ENCODE measurements around the gene RMND5B. TPM values are rescaled to one million over a fixed set of nuclear protein-coding genes. Genes with fewer than 3 reads are reported as not detected.
"Not testable (repeated sequence)": the region's sequence is repeated elsewhere in the genome, so short reads cannot be mapped to it uniquely, and the experiment has no call there.

Gene RMND5B
- total RNA-seq, 1 experiment from 2014 or later = 42.9 TPM

DNA sequence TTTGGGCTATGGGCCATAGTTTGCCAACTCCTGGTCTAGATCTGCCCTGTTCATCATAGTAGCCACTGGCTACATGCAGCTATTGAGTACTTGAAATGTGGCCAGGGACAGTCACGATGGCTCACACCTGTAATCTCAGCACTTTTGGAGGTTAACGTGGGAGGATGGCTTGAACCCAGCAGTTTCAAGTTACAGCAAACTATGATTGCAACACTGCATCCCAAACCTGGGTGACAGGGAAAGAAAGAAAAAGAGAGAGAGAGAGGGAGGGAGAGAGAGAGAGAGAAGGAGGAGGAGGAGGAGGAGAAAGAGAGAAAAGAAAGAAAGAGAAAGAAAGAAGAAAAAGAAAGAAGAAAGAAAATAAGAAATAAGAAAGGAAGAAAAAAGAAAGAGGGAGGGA lies 61.4 kb downstream of the RMND5B start:
- no peaks in the 10 kb centered on the region for H3K27me3 ChIP-seq (ENCODE audit: low read length)
- no peak overlapping the region for H3K4me3 ChIP-seq (ENCODE audit: low read length)
- H3K36me3 ChIP-seq (ENCODE audit: insufficient read depth, low read length) = no peaks in the 10 kb centered on the region
- H3K79me2 ChIP-seq (ENCODE audit: low read length) = no peaks in the 10 kb centered on the region
- no peak overlapping the region for H3K27ac ChIP-seq (ENCODE audit: low read length)
- 0 out of 2 replicates have a peak, but pooled peaks cover 3% of the 10 kb centered on the region for H3K4me1 ChIP-seq (ENCODE audit: low read length)
- DNase-seq = no peak
- H3K9me3 ChIP-seq (ENCODE audit: low read length) = no peaks in the 10 kb centered on the region
- no peak overlapping the region for H3K4me2 ChIP-seq (ENCODE audit: low read depth, low read length, poor library complexity, severe bottlenecking)
- no peaks in the 10 kb centered on the region for H3K9me2 ChIP-seq (replicated peaks; ENCODE audit: insufficient read depth, low read length)
- H3K9ac ChIP-seq (ENCODE audit: low read length) = no peak overlapping the region
- no peak overlapping the region for H2AFZ ChIP-seq (ENCODE audit: low read length)
- H4K20me1 ChIP-seq (ENCODE audit: insufficient read depth, low read depth, low read length) = no peaks in the 10 kb centered on the region

DNA sequence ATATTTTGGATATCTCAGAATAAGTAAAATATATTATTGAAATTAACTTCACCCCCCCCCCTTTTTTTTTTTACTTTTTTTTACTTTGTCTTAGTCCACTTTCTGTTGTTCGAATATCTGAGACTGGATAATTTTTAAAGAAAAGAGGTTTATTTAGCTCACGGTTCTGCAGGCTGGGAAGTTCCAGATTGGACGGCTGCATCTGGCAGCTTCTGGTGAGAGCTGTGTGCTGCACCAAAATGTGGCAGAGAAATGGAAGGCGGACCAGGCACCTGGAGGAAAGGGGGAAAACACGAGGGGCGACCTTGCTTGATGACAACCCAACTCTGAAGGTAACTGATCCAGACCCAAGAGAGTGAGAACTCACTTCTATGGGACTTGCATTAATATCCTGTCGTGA lies 62.0 kb downstream of the RMND5B start:
- Histone ChIP-seq H3K4me2 (ENCODE audit: low read depth, low read length, poor library complexity, severe bottlenecking) (no peak overlapping the region), H3K4me1 (ENCODE audit: low read length) (0 out of 2 replicates have a peak, but pooled peaks cover 3% of the 10 kb centered on the region), H3K79me2 (ENCODE audit: low read length) (no peaks in the 10 kb centered on the region), H3K27me3 (ENCODE audit: low read length) (no peaks in the 10 kb centered on the region), H3K4me3 (ENCODE audit: low read length) (no peak overlapping the region), H3K36me3 (ENCODE audit: insufficient read depth, low read length) (no peaks in the 10 kb centered on the region), H3K9me3 (ENCODE audit: low read length) (no peaks in the 10 kb centered on the region), H3K9ac (ENCODE audit: low read length) (no peak overlapping the region), H2AFZ (ENCODE audit: low read length) (no peak overlapping the region), H3K27ac (ENCODE audit: low read length) (no peak overlapping the region), H4K20me1 (ENCODE audit: insufficient read depth, low read depth, low read length) (no peaks in the 10 kb centered on the region), H3K9me2 (replicated peaks; ENCODE audit: insufficient read depth, low read length) (no peaks in the 10 kb centered on the region)
- no peak for DNase-seq

GRCh38 chr5:178193251-178193809 lies 62.5 kb downstream of the RMND5B start:
- Histone ChIP-seq H3K79me2 (ENCODE audit: low read length) (no peaks in the 10 kb centered on the region), H3K27ac (ENCODE audit: low read length) (no peak overlapping the region), H4K20me1 (ENCODE audit: insufficient read depth, low read depth, low read length) (no peaks in the 10 kb centered on the region), H3K4me3 (ENCODE audit: low read length) (no peak overlapping the region), H2AFZ (ENCODE audit: low read length) (no peak overlapping the region), H3K4me1 (ENCODE audit: low read length) (0 out of 2 replicates have a peak, but pooled peaks cover 3% of the 10 kb centered on the region), H3K9me3 (ENCODE audit: low read length) (no peaks in the 10 kb centered on the region), H3K4me2 (ENCODE audit: low read depth, low read length, poor library complexity, severe bottlenecking) (no peak overlapping the region), H3K9me2 (replicated peaks; ENCODE audit: insufficient read depth, low read length) (no peaks in the 10 kb centered on the region), H3K27me3 (ENCODE audit: low read length) (no peaks in the 10 kb centered on the region), H3K9ac (ENCODE audit: low read length) (no peak overlapping the region), H3K36me3 (ENCODE audit: insufficient read depth, low read length) (no peaks in the 10 kb centered on the region)
- no peak for DNase-seq

DNA sequence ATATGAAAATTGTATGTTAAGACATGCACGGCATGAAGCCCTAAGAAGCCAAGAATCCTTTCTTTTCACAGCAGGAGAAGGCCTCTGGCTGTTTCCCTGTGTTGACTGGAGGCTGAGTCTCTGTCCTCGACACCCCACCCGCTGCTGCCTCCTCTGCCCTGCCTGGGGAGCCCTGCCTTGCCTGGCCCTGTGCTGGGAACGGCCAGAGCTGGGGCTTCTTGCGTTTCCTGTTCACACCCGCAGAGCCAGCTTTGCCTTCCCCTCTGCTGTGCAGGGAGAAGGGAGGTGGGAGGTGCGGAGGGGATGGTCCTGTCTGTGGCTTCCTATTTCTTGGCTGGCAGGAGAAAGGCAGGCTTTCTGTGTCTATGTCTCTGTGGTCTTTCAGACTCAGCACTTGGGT lies 63.2 kb downstream of the RMND5B start:
- H3K4me1 ChIP-seq (ENCODE audit: low read length) = 0 out of 2 replicates have a peak, but pooled peaks cover 3% of the 10 kb centered on the region
- no peaks in the 10 kb centered on the region for H3K79me2 ChIP-seq (ENCODE audit: low read length)
- H3K4me2 ChIP-seq (ENCODE audit: low read depth, low read length, poor library complexity, severe bottlenecking) = no peak overlapping the region
- H4K20me1 ChIP-seq (ENCODE audit: insufficient read depth, low read depth, low read length) = no peaks in the 10 kb centered on the region
- H3K9me2 ChIP-seq (replicated peaks; ENCODE audit: insufficient read depth, low read length) = no peaks in the 10 kb centered on the region
- H3K36me3 ChIP-seq (ENCODE audit: insufficient read depth, low read length) = no peaks in the 10 kb centered on the region
- H3K27ac ChIP-seq (ENCODE audit: low read length) = no peak overlapping the region
- no peak overlapping the region for H2AFZ ChIP-seq (ENCODE audit: low read length)
- DNase-seq = no peak
- H3K27me3 ChIP-seq (ENCODE audit: low read length) = no peaks in the 10 kb centered on the region
- H3K4me3 ChIP-seq (ENCODE audit: low read length) = no peak overlapping the region
- no peak overlapping the region for H3K9ac ChIP-seq (ENCODE audit: low read length)
- H3K9me3 ChIP-seq (ENCODE audit: low read length) = no peaks in the 10 kb centered on the region

DNA sequence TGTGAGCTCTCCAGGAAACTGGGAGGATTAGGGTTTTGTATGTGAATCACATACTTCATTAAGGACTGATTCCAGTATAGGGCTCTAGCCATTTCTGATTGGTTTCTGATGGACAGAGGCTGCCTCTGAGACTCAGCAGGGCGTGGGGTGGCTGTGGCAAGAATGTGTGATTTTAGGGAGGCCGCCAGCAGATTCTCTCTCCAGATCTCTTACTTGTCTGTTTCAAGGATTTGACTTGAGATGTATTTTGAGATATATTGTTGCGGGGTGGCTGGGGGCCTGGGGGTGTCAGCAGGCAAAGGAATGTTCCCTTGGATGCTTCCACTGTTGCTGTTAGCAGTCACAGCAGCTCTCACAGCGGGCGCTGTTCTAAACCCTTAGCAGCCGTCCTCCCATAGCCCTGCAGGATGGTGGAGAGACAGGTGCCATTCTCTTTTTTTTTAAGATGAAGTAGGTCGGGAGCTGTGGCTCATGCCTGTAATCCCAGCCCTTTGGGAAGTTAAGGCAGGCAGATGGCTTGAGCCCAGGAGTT lies 65.5 kb downstream of the RMND5B start:
- no peak for DNase-seq
- Histone ChIP-seq H2AFZ (ENCODE audit: low read length) (no peak overlapping the region), H3K9me2 (replicated peaks; ENCODE audit: insufficient read depth, low read length) (no peaks in the 10 kb centered on the region), H3K79me2 (ENCODE audit: low read length) (no peaks in the 10 kb centered on the region), H3K4me2 (ENCODE audit: low read depth, low read length, poor library complexity, severe bottlenecking) (no peak overlapping the region), H3K4me1 (ENCODE audit: low read length) (0 out of 2 replicates have a peak, but pooled peaks cover 3% of the 10 kb centered on the region), H3K27me3 (ENCODE audit: low read length) (no peaks in the 10 kb centered on the region), H3K27ac (ENCODE audit: low read length) (no peak overlapping the region), H4K20me1 (ENCODE audit: insufficient read depth, low read depth, low read length) (no peaks in the 10 kb centered on the region), H3K36me3 (ENCODE audit: insufficient read depth, low read length) (no peaks in the 10 kb centered on the region), H3K4me3 (ENCODE audit: low read length) (no peak overlapping the region), H3K9me3 (ENCODE audit: low read length) (no peaks in the 10 kb centered on the region), H3K9ac (ENCODE audit: low read length) (no peak overlapping the region)

DNA sequence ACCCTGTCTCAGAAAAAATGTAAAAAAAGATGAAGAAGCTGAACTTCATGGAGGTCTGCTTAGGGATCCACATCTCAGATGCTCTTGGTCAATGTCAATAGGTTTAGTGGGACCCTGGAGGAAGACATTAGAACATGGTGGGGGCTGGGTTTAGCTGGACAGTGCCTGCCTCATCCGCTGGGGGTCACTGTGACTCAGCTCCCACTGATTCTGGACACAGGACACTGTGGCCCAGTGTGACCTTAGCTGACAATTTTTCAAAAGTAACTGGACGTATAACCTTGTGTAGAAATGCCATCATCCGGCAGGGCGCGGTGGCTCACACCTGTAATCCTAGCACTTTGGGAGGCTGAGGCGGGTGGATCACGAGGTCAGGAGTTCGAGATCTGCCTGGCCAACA lies 66.2 kb downstream of the RMND5B start:
- no peaks in the 10 kb centered on the region for H3K9me2 ChIP-seq (replicated peaks; ENCODE audit: insufficient read depth, low read length)
- no peaks in the 10 kb centered on the region for H3K79me2 ChIP-seq (ENCODE audit: low read length)
- peak; percentile 63 for DNase-seq
- no peaks in the 10 kb centered on the region for H4K20me1 ChIP-seq (ENCODE audit: insufficient read depth, low read depth, low read length)
- H3K27me3 ChIP-seq (ENCODE audit: low read length) = no peaks in the 10 kb centered on the region
- H2AFZ ChIP-seq (ENCODE audit: low read length) = no peak overlapping the region
- no peak overlapping the region for H3K4me3 ChIP-seq (ENCODE audit: low read length)
- no peaks in the 10 kb centered on the region for H3K36me3 ChIP-seq (ENCODE audit: insufficient read depth, low read length)
- H3K4me2 ChIP-seq (ENCODE audit: low read depth, low read length, poor library complexity, severe bottlenecking) = no peak overlapping the region
- no peaks in the 10 kb centered on the region for H3K9me3 ChIP-seq (ENCODE audit: low read length)
- H3K4me1 ChIP-seq (ENCODE audit: low read length) = 0 out of 2 replicates have a peak, but pooled peaks cover 3% of the 10 kb centered on the region
- H3K9ac ChIP-seq (ENCODE audit: low read length) = no peak overlapping the region
- no peak overlapping the region for H3K27ac ChIP-seq (ENCODE audit: low read length)

DNA sequence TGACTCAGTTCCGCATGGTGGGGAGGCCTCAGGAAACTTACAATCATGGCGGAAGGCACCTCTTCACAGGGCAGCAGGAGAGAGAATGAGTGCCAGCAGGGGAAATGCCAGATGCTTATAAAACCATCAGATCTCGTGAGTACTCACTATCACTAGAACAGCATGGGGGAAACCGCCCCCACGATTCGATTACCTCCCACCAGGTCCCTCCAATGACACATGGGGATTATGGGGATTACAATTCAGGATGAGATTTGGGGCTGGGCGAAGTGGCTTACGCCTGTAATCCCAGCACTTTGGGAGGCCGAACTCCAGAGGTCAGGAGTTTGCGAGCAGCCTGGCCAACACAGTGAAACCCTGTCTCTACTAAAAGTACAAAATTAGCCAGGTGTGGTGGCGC lies 67.3 kb downstream of the RMND5B start:
- not testable (repeated sequence) for H3K9me3 ChIP-seq (ENCODE audit: low read length); H3K4me1 ChIP-seq (ENCODE audit: low read length); H3K79me2 ChIP-seq (ENCODE audit: low read length); H3K9ac ChIP-seq (ENCODE audit: low read length); H4K20me1 ChIP-seq (ENCODE audit: insufficient read depth, low read depth, low read length); H3K9me2 ChIP-seq (replicated peaks; ENCODE audit: insufficient read depth, low read length); H3K27me3 ChIP-seq (ENCODE audit: low read length); H2AFZ ChIP-seq (ENCODE audit: low read length); DNase-seq; H3K4me3 ChIP-seq (ENCODE audit: low read length); H3K36me3 ChIP-seq (ENCODE audit: insufficient read depth, low read length); H3K27ac ChIP-seq (ENCODE audit: low read length); H3K4me2 ChIP-seq (ENCODE audit: low read depth, low read length, poor library complexity, severe bottlenecking)

DNA sequence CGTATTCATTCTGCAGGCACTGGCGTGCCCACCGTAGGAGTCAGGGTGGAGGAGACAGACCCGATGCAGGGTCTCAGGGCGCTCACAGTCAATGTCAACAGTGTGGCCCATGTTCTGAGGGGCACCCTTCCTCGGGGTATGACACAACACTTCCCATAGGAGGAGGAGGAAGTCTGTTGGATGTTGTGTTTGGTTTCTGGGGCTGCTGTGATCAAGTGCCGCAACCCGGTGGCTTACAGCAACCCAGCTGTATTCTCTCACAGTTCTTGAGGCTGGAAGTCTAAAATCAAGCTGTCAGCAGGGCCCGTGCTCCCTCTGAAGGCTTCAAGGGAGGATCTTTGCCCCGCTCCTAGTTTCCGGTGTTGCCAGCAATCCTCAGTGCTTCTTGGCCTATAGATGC lies 67.9 kb downstream of the RMND5B start:
- H3K4me2 ChIP-seq (ENCODE audit: low read depth, low read length, poor library complexity, severe bottlenecking) = no peak overlapping the region
- H3K4me3 ChIP-seq (ENCODE audit: low read length) = no peak overlapping the region

More for the DNA sequence above, 67.9 kb downstream of the RMND5B start:
- Histone ChIP-seq H3K36me3 (ENCODE audit: insufficient read depth, low read length) (no peaks in the 10 kb centered on the region), H3K9me2 (replicated peaks; ENCODE audit: insufficient read depth, low read length) (no peaks in the 10 kb centered on the region), H3K9ac (ENCODE audit: low read length) (no peak overlapping the region), H3K9me3 (ENCODE audit: low read length) (no peaks in the 10 kb centered on the region), H4K20me1 (ENCODE audit: insufficient read depth, low read depth, low read length) (no peaks in the 10 kb centered on the region), H3K4me1 (ENCODE audit: low read length) (peaks cover 2% of the 10 kb centered on the region), H3K27me3 (ENCODE audit: low read length) (no peaks in the 10 kb centered on the region), H3K27ac (ENCODE audit: low read length) (no peak overlapping the region), H2AFZ (ENCODE audit: low read length) (no peak overlapping the region), H3K79me2 (ENCODE audit: low read length) (peaks cover 1% of the 10 kb centered on the region; the same call in 1 of the 2 replicates)
- no peak for DNase-seq
